ENCODE results near the gene HIVEP2.

GRCh38 chr6:142954844-142955243 is 9.9 kb upstream of the HIVEP2 start:
- no peak for TF ChIP-seq POLR2A (IDR thresholded peaks at IDR 0.05)
- TF ChIP-seq CTCF (IDR thresholded peaks at IDR 0.05) = no peak
